HepG2 (cell line): Measurements from ENCODE around the gene C11orf91. TPM values are rescaled to one million over a fixed set of nuclear protein-coding genes. Genes with fewer than 3 reads are reported as not detected.

ENCODE experiments used
- DMAP1 ChIP-seq: IDR thresholded peaks from 2 replicates; pipeline ENCODE4 v1.6.1; 2016
- EEA1 ChIP-seq: sonication (generic); formaldehyde crosslinking; IDR thresholded peaks from 2 replicates; pipeline ENCODE4 v1.5.1; 2020; ENCODE audit warnings: mild to moderate bottlenecking, missing genetic modification reagents, borderline replicate concordance
- ELF1 ChIP-seq: sonication (generic); formaldehyde crosslinking; IDR thresholded peaks from 2 replicates; pipeline ENCODE4 v1.4.0; 2020; ENCODE audit warnings: missing genetic modification reagents
- KDM1A ChIP-seq: IDR thresholded peaks from 2 replicates; pipeline ENCODE4 v1.6.1; 2016; ENCODE audit warnings: missing compliant biosample characterization
- NR1H2 ChIP-seq: sonication (generic); formaldehyde crosslinking; IDR thresholded peaks from 2 replicates; pipeline ENCODE4 v1.8.1; 2022; ENCODE audit warnings: low read depth, missing genetic modification reagents, borderline replicate concordance
- NRL ChIP-seq: sonication (generic); formaldehyde crosslinking; IDR thresholded peaks from 2 replicates; pipeline ENCODE4 v1.5.0; 2020; ENCODE audit warnings: missing genetic modification reagents, mild to moderate bottlenecking, moderate library complexity, borderline replicate concordance
- RCOR2 ChIP-seq: IDR thresholded peaks from 2 replicates; pipeline ENCODE4 v1.6.1; 2016; ENCODE audit warnings: missing biosample characterization, missing genetic modification reagents
- TGIF2 ChIP-seq: IDR thresholded peaks from 2 replicates; pipeline ENCODE4 v1.6.1; 2016; ENCODE audit warnings: control low read depth, missing compliant biosample characterization
- ZNF556 ChIP-seq: sonication (generic); formaldehyde crosslinking; IDR thresholded peaks from 2 replicates; pipeline ENCODE4 v1.4.0; 2020; ENCODE audit warnings: mild to moderate bottlenecking, missing genetic modification reagents, borderline replicate concordance
- polyA plus RNA-seq, 8 experiments: library from polyadenylated mRNA; depleted of rRNA in 3 of 8; stranded (reverse) in 7 of 8; unstranded in 1 of 8; fragments of >200 nt; fragmentation: Illumina TruSeq in 4 of 8; extraction: Trizol in 4 of 8; gene quantifications; 2 replicates each; pipeline versions ENCODE4 v1.2.1 to v1.2.3, GENCODE V29; 2011 to 2016; ENCODE audit warnings: low read depth in 4 of 8, missing spikeins in 1 of 8, mixed read lengths in 1 of 8; ENCODE audit not compliant: insufficient read depth in 1 of 8
- total RNA-seq, 5 experiments: library from RNA; depleted of rRNA; stranded (reverse); fragments of >200 nt; fragmentation: Illumina TruSeq; extraction: Trizol; gene quantifications; 2 replicates each; pipeline ENCODE4 v1.2.3, GENCODE V29; 2016; ENCODE audit warnings: low read depth in 1 of 5
- TF ChIP-seq, protein P1 (sequence below): sonication (generic); formaldehyde crosslinking; IDR thresholded peaks from 2 replicates; pipeline ENCODE4 v1.4.0; 2020; ENCODE audit warnings: missing genetic modification reagents
- TF ChIP-seq, protein P2 (sequence below): sonication (generic); formaldehyde crosslinking; IDR thresholded peaks from 2 replicates; pipeline ENCODE4 v1.5.0; 2020; ENCODE audit warnings: mild to moderate bottlenecking, missing genetic modification reagents
- TF ChIP-seq, protein P3 (sequence below): sonication (generic); formaldehyde crosslinking; IDR thresholded peaks from 2 replicates; pipeline ENCODE4 v1.9.0; 2021; ENCODE audit warnings: missing genetic modification reagents, mild to moderate bottlenecking, borderline replicate concordance
- TF ChIP-seq, protein P4 (sequence below): sonication (generic); formaldehyde crosslinking; IDR thresholded peaks from 2 replicates; pipeline ENCODE4 v1.4.0; 2020; ENCODE audit warnings: missing genetic modification reagents, borderline replicate concordance
- TF ChIP-seq, protein P5 (sequence below): sonication (generic); formaldehyde crosslinking; IDR thresholded peaks from 2 replicates; pipeline ENCODE4 v1.9.0; 2021; ENCODE audit warnings: missing genetic modification reagents, borderline replicate concordance
- TF ChIP-seq, protein P6 (sequence below): sonication (generic); formaldehyde crosslinking; IDR thresholded peaks from 2 replicates; pipeline ENCODE4 v1.5.0; 2020; ENCODE audit warnings: mild to moderate bottlenecking, missing genetic modification reagents, borderline replicate concordance

Gene C11orf91
- total and polyA plus RNA-seq, 2 of the 13 experiments (the other 11 are each of a cell fraction or from before 2014, with no cell fraction given): 0.35 TPM; not detected in 1

DNA sequence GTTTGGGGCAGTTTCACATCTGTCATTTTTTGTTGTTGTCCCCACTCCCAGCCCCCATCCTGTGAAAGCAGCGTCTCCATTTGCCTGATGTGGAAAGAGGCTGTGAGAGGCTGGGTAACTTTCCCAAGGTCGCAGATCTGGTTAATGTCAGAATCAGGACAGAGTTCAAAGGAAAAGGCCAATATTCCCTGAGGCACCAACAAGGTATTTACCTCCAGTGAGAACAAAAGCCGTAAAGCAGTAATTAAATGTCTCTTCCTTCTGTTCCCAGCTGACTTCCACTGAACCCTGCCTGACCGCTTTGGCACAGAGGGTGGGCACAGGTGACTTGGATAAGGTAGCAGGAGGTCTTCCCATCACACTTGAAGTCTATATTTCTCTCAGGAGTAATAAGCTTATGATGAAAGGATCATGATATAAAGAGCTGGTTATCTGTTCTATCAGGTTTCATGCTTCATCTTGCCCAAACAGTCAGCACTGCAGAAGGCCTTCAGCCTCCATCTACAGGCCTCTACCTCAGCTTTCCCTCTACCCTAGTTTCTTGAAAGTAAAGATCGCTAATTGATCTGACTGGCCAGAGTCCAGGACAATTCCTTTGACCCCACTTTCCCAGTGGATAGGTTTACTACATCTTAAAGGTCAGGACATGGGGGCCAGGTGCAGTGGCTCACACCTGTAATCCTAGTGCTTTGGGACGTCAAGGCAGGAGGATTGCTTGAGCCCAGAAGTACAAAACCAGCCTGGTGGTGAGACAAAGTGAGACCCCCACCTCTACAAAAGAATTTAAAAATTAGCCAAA, 9.4 kb downstream of the C11orf91 start (continued):
- TF ChIP-seq, protein P1, sequence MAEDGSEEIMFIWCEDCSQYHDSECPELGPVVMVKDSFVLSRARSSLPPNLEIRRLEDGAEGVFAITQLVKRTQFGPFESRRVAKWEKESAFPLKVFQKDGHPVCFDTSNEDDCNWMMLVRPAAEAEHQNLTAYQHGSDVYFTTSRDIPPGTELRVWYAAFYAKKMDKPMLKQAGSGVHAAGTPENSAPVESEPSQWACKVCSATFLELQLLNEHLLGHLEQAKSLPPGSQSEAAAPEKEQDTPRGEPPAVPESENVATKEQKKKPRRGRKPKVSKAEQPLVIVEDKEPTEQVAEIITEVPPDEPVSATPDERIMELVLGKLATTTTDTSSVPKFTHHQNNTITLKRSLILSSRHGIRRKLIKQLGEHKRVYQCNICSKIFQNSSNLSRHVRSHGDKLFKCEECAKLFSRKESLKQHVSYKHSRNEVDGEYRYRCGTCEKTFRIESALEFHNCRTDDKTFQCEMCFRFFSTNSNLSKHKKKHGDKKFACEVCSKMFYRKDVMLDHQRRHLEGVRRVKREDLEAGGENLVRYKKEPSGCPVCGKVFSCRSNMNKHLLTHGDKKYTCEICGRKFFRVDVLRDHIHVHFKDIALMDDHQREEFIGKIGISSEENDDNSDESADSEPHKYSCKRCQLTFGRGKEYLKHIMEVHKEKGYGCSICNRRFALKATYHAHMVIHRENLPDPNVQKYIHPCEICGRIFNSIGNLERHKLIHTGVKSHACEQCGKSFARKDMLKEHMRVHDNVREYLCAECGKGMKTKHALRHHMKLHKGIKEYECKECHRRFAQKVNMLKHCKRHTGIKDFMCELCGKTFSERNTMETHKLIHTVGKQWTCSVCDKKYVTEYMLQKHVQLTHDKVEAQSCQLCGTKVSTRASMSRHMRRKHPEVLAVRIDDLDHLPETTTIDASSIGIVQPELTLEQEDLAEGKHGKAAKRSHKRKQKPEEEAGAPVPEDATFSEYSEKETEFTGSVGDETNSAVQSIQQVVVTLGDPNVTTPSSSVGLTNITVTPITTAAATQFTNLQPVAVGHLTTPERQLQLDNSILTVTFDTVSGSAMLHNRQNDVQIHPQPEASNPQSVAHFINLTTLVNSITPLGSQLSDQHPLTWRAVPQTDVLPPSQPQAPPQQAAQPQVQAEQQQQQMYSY (CRISPR knock-in tag): no peak
- TF ChIP-seq, protein P2, sequence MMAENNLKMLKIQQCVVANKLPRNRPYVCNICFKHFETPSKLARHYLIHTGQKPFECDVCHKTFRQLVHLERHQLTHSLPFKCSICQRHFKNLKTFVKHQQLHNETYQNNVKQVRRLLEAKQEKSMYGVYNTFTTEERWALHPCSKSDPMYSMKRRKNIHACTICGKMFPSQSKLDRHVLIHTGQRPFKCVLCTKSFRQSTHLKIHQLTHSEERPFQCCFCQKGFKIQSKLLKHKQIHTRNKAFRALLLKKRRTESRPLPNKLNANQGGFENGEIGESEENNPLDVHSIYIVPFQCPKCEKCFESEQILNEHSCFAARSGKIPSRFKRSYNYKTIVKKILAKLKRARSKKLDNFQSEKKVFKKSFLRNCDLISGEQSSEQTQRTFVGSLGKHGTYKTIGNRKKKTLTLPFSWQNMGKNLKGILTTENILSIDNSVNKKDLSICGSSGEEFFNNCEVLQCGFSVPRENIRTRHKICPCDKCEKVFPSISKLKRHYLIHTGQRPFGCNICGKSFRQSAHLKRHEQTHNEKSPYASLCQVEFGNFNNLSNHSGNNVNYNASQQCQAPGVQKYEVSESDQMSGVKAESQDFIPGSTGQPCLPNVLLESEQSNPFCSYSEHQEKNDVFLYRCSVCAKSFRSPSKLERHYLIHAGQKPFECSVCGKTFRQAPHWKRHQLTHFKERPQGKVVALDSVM (CRISPR knock-in tag): peak; percentile 82
- TF ChIP-seq, protein P3, sequence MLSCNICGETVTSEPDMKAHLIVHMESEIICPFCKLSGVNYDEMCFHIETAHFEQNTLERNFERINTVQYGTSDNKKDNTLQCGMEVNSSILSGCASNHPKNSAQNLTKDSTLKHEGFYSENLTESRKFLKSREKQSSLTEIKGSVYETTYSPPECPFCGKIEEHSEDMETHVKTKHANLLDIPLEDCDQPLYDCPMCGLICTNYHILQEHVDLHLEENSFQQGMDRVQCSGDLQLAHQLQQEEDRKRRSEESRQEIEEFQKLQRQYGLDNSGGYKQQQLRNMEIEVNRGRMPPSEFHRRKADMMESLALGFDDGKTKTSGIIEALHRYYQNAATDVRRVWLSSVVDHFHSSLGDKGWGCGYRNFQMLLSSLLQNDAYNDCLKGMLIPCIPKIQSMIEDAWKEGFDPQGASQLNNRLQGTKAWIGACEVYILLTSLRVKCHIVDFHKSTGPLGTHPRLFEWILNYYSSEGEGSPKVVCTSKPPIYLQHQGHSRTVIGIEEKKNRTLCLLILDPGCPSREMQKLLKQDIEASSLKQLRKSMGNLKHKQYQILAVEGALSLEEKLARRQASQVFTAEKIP (CRISPR knock-in tag): no peak
- TF ChIP-seq DMAP1 (CRISPR knock-in tag) (peak; percentile 44; the same call in 1 of the 2 replicates), ELF1 (no peak), EEA1 (CRISPR knock-in tag) (no peak), ZNF556 (no peak), RCOR2 (no peak), NR1H2 (CRISPR knock-in tag) (no peak), TGIF2 (CRISPR knock-in tag) (no peak), KDM1A (CRISPR knock-in tag) (no peak), NRL (CRISPR knock-in tag) (no peak)
- TF ChIP-seq, protein P4, sequence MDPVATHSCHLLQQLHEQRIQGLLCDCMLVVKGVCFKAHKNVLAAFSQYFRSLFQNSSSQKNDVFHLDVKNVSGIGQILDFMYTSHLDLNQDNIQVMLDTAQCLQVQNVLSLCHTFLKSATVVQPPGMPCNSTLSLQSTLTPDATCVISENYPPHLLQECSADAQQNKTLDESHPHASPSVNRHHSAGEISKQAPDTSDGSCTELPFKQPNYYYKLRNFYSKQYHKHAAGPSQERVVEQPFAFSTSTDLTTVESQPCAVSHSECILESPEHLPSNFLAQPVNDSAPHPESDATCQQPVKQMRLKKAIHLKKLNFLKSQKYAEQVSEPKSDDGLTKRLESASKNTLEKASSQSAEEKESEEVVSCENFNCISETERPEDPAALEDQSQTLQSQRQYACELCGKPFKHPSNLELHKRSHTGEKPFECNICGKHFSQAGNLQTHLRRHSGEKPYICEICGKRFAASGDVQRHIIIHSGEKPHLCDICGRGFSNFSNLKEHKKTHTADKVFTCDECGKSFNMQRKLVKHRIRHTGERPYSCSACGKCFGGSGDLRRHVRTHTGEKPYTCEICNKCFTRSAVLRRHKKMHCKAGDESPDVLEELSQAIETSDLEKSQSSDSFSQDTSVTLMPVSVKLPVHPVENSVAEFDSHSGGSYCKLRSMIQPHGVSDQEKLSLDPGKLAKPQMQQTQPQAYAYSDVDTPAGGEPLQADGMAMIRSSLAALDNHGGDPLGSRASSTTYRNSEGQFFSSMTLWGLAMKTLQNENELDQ: no peak
- TF ChIP-seq, protein P5, sequence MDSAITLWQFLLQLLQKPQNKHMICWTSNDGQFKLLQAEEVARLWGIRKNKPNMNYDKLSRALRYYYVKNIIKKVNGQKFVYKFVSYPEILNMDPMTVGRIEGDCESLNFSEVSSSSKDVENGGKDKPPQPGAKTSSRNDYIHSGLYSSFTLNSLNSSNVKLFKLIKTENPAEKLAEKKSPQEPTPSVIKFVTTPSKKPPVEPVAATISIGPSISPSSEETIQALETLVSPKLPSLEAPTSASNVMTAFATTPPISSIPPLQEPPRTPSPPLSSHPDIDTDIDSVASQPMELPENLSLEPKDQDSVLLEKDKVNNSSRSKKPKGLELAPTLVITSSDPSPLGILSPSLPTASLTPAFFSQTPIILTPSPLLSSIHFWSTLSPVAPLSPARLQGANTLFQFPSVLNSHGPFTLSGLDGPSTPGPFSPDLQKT (CRISPR knock-in tag): no peak
- TF ChIP-seq, protein P6, sequence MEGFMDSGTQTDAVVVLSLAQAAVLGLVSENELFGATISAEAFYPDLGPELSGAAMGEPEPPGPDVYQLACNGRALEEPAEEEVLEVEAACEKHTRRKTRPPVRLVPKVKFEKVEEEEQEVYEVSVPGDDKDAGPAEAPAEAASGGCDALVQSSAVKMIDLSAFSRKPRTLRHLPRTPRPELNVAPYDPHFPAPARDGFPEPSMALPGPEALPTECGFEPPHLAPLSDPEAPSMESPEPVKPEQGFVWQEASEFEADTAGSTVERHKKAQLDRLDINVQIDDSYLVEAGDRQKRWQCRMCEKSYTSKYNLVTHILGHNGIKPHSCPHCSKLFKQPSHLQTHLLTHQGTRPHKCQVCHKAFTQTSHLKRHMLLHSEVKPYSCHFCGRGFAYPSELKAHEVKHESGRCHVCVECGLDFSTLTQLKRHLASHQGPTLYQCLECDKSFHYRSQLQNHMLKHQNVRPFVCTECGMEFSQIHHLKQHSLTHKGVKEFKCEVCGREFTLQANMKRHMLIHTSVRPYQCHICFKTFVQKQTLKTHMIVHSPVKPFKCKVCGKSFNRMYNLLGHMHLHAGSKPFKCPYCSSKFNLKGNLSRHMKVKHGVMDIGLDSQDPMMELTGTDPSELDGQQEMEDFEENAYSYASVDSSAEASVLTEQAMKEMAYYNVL (CRISPR knock-in tag): no peak
